HEK293 (cell line): ENCODE data around the gene APLP2.

ENCODE experiments used
- CTCF ChIA-PET: fragments of 350-600 bp; formaldehyde crosslinking; extraction: SDS; loops from one replicate; lab custom pipeline; 2021; ENCODE audit warnings: antibody characterized with exemption; lab: Yijun Ruan, JAX
- POLR2A ChIA-PET: fragments of 300-600 bp; formaldehyde crosslinking; extraction: SDS; loops from one replicate; lab custom pipeline; 2020; ENCODE audit warnings: antibody characterized with exemption, inconsistent platforms; lab: Yijun Ruan, JAX
- H3K27ac ChIP-seq: fragments of 200-500 bp; sonication (Bioruptor generic); 2 replicates; pipeline ENCODE4 v1.5.1; 2014; ENCODE audit warnings: low read depth, low read length, control low read depth, inconsistent platforms; ENCODE audit errors: extremely low read depth
- H3K36me3 ChIP-seq, 2 experiments: fragments of 200-500 bp in 1 of 2; sonication (Bioruptor generic) in 1 of 2; 1 replicate in 1 of 2; 2 replicates in 1 of 2; pipeline ENCODE4 v1.5.1; 2014 to 2017; ENCODE audit warnings: inconsistent platforms in 2 of 2, low read length in 2 of 2; ENCODE audit not compliant: control insufficient read depth in 2 of 2, insufficient read depth in 1 of 2
- H3K4me1 ChIP-seq: fragments of 200-500 bp; sonication (Bioruptor generic); 2 replicates; pipeline ENCODE4 v1.5.1; 2014; ENCODE audit warnings: mild to moderate bottlenecking, low read length, inconsistent platforms; ENCODE audit not compliant: control insufficient read depth, insufficient read depth
- H3K4me3 ChIP-seq: 2 replicates; pipeline ENCODE4 v1.5.1; 2011; ENCODE audit warnings: low read depth, mild to moderate bottlenecking, control low read depth, low read length, moderate library complexity
- H3K9me3 ChIP-seq: fragments of 200-500 bp; sonication (Bioruptor generic); 2 replicates; pipeline ENCODE4 v1.5.1; 2014; ENCODE audit warnings: low read depth, low read length, inconsistent platforms; ENCODE audit not compliant: control insufficient read depth, insufficient read depth
- ATF2 ChIP-seq: fragments of 450-650 bp; formaldehyde crosslinking; IDR thresholded peaks from 2 replicates; pipeline ENCODE4 v1.5.1; 2016; ENCODE audit warnings: missing biosample characterization, missing genetic modification characterization, low read depth
- GLIS2 ChIP-seq: fragments of 450-650 bp; formaldehyde crosslinking; IDR thresholded peaks from 2 replicates; pipeline ENCODE4 v1.5.1; 2016; ENCODE audit warnings: missing biosample characterization, missing genetic modification characterization
- IKZF3 ChIP-seq: fragments of 450-650 bp; IDR thresholded peaks from 2 replicates; pipeline ENCODE4 v1.5.0; 2018; ENCODE audit warnings: missing biosample characterization, mild to moderate bottlenecking, missing genetic modification characterization, moderate library complexity
- INSM2 ChIP-seq: fragments of 450-650 bp; formaldehyde crosslinking; IDR thresholded peaks from 2 replicates; pipeline ENCODE4 v1.5.1; 2016; ENCODE audit warnings: missing biosample characterization, missing genetic modification characterization
- PATZ1 ChIP-seq: fragments of 450-650 bp; formaldehyde crosslinking; IDR thresholded peaks from 2 replicates; pipeline ENCODE4 v1.5.1; 2016; ENCODE audit warnings: missing biosample characterization, missing genetic modification characterization
- PRDM6 ChIP-seq: fragments of 450-650 bp; formaldehyde crosslinking; IDR thresholded peaks from 2 replicates; pipeline ENCODE4 v1.5.1; 2017; ENCODE audit warnings: missing biosample characterization, missing genetic modification characterization
- SP3 ChIP-seq: fragments of 450-650 bp; formaldehyde crosslinking; IDR thresholded peaks from 2 replicates; pipeline ENCODE4 v1.5.1; 2016; ENCODE audit warnings: missing biosample characterization, missing genetic modification characterization
- SP7 ChIP-seq: fragments of 450-650 bp; formaldehyde crosslinking; IDR thresholded peaks from 2 replicates; pipeline ENCODE4 v1.5.1; 2016; ENCODE audit warnings: missing biosample characterization, missing genetic modification characterization
- ZFHX2 ChIP-seq: fragments of 450-650 bp; formaldehyde crosslinking; conservative IDR thresholded peaks from 2 replicates; pipeline ENCODE4 v1.5.1; 2016; ENCODE audit warnings: missing biosample characterization, missing genetic modification characterization
- ZNF138 ChIP-seq: fragments of 450-650 bp; formaldehyde crosslinking; IDR thresholded peaks from 2 replicates; pipeline ENCODE4 v1.5.1; 2016; ENCODE audit warnings: missing biosample characterization, missing genetic modification characterization, borderline replicate concordance
- ZNF157 ChIP-seq: fragments of 450-650 bp; formaldehyde crosslinking; IDR thresholded peaks from 2 replicates; pipeline ENCODE4 v1.5.1; 2016; ENCODE audit warnings: missing biosample characterization, missing genetic modification characterization
- ZNF221 ChIP-seq: fragments of 450-650 bp; formaldehyde crosslinking; IDR thresholded peaks from 2 replicates; pipeline ENCODE4 v1.5.1; 2017; ENCODE audit warnings: missing biosample characterization, missing genetic modification characterization, borderline replicate concordance
- ZNF366 ChIP-seq: fragments of 450-650 bp; formaldehyde crosslinking; conservative IDR thresholded peaks from 2 replicates; pipeline ENCODE4 v1.5.1; 2016; ENCODE audit warnings: missing biosample characterization, missing genetic modification characterization
- ZNF423 ChIP-seq: fragments of 450-650 bp; formaldehyde crosslinking; IDR thresholded peaks from 2 replicates; pipeline ENCODE4 v1.5.1; 2016; ENCODE audit warnings: missing biosample characterization, missing genetic modification characterization
- ZNF433 ChIP-seq: fragments of 450-650 bp; formaldehyde crosslinking; IDR thresholded peaks from 2 replicates; pipeline ENCODE4 v1.5.1; 2016; ENCODE audit warnings: missing biosample characterization, missing genetic modification characterization, low read depth
- ZNF473 ChIP-seq: fragments of 450-650 bp; formaldehyde crosslinking; IDR thresholded peaks from 2 replicates; pipeline ENCODE4 v1.5.1; 2017; ENCODE audit warnings: missing biosample characterization, missing genetic modification characterization
- ZNF544 ChIP-seq: fragments of 450-650 bp; formaldehyde crosslinking; IDR thresholded peaks from 2 replicates; pipeline ENCODE4 v1.5.0; 2017; ENCODE audit warnings: missing biosample characterization, missing genetic modification characterization
- ZNF660 ChIP-seq: fragments of 450-650 bp; IDR thresholded peaks from 2 replicates; pipeline ENCODE4 v1.5.1; 2018; ENCODE audit warnings: missing biosample characterization, mild to moderate bottlenecking, missing genetic modification characterization
- ZNF677 ChIP-seq: fragments of 450-650 bp; IDR thresholded peaks from 2 replicates; pipeline ENCODE4 v1.5.0; 2018; ENCODE audit warnings: missing biosample characterization, mild to moderate bottlenecking, missing genetic modification characterization, moderate library complexity
- ZNF704 ChIP-seq: fragments of 450-650 bp; formaldehyde crosslinking; IDR thresholded peaks from 2 replicates; pipeline ENCODE4 v1.5.1; 2016; ENCODE audit warnings: missing biosample characterization, missing genetic modification characterization
- ZNF843 ChIP-seq: fragments of 450-650 bp; formaldehyde crosslinking; IDR thresholded peaks from 2 replicates; pipeline ENCODE4 v1.5.1; 2016; ENCODE audit warnings: missing biosample characterization, missing genetic modification characterization
- ZSCAN18 ChIP-seq: fragments of 450-650 bp; formaldehyde crosslinking; IDR thresholded peaks from 2 replicates; pipeline ENCODE4 v1.5.1; 2016; ENCODE audit warnings: missing biosample characterization, missing genetic modification characterization
- TF ChIP-seq, protein P1 (sequence below): fragments of 450-650 bp; formaldehyde crosslinking; IDR thresholded peaks from 2 replicates; pipeline ENCODE4 v1.5.0; 2017; ENCODE audit warnings: missing biosample characterization, missing genetic modification characterization, borderline replicate concordance

APLP2 gene

GRCh38 chr11:130127509-130127908 is 57.8 kb downstream of the APLP2 start:
- no peaks in the 10 kb centered on the region for H3K4me1 ChIP-seq
- no peaks in the 10 kb centered on the region for H3K9me3 ChIP-seq
- ChIA-PET CTCF (no interaction called here), POLR2A (interaction anchor here (0.5 kb wide), 1 partner anchor 252 kb away, joined by 3 read pairs; no protein-coding TSS in a partner anchor)
- H3K36me3 ChIP-seq = peaks cover 8 to 98% of the 10 kb centered on the region in 2 experiments
- no peak overlapping the region for H3K27ac ChIP-seq
- TF ChIP-seq ZNF423 (tag by site-specific recombination) (no peak), ZNF704 (tag by site-specific recombination) (no peak), ATF2 (tag by site-specific recombination) (no peak), ZNF221 (no peak), ZNF366 (tag by site-specific recombination) (no peak)
- H3K4me3 ChIP-seq = no peak overlapping the region

DNA sequence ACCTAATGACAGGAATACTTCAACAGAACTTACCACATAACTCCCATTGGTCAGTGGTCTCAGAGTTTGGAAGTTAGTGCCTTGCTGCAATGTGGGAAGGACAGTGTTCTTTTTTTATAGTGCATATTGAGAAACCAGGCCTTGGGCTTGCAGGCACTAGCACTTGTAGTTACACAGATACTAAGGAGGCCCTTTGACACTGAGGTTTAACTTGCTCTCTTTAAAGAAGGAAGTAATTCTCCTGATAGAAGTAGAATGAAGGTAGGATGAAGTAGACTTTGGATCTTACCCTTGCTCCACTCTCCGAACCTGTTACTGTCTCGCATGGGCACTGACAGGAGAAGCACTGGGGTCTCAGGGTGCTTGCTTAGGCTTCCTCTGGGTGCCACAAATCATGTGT is 58.9 kb downstream of the APLP2 start:
- POLR2A ChIA-PET = no interaction called here
- Histone ChIP-seq H3K4me1 (no peaks in the 10 kb centered on the region), H3K27ac (no peak overlapping the region), H3K9me3 (no peaks in the 10 kb centered on the region), H3K36me3 (peaks cover 16 to 98% of the 10 kb centered on the region in 2 experiments), H3K4me3 (no peak overlapping the region)
- CTCF ChIA-PET = interaction anchor here (0.7 kb wide), 1 partner anchor 9 kb away, joined by 4 read pairs; no protein-coding TSS in a partner anchor
- TF ChIP-seq ZNF677 (tag by site-specific recombination) (no peak), ZNF843 (tag by site-specific recombination) (no peak), PATZ1 (tag by site-specific recombination) (no peak), GLIS2 (no peak), INSM2 (tag by site-specific recombination) (no peak), ZFHX2 (tag by site-specific recombination) (no peak), SP7 (tag by site-specific recombination) (no peak), ZNF138 (tag by site-specific recombination) (no peak), IKZF3 (no peak), ZNF660 (no peak), ZSCAN18 (tag by site-specific recombination) (no peak), ZNF157 (tag by site-specific recombination) (no peak), ZNF473 (tag by site-specific recombination) (no peak), PRDM6 (tag by site-specific recombination) (no peak), ZNF544 (tag by site-specific recombination) (no peak), ZNF433 (tag by site-specific recombination) (no peak), SP3 (tag by site-specific recombination) (no peak)
- TF ChIP-seq, protein P1, sequence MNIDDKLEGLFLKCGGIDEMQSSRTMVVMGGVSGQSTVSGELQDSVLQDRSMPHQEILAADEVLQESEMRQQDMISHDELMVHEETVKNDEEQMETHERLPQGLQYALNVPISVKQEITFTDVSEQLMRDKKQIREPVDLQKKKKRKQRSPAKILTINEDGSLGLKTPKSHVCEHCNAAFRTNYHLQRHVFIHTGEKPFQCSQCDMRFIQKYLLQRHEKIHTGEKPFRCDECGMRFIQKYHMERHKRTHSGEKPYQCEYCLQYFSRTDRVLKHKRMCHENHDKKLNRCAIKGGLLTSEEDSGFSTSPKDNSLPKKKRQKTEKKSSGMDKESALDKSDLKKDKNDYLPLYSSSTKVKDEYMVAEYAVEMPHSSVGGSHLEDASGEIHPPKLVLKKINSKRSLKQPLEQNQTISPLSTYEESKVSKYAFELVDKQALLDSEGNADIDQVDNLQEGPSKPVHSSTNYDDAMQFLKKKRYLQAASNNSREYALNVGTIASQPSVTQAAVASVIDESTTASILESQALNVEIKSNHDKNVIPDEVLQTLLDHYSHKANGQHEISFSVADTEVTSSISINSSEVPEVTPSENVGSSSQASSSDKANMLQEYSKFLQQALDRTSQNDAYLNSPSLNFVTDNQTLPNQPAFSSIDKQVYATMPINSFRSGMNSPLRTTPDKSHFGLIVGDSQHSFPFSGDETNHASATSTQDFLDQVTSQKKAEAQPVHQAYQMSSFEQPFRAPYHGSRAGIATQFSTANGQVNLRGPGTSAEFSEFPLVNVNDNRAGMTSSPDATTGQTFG = no peak
